ENCODE data around the gene FAXC. TPM values are rescaled to one million over a fixed set of nuclear protein-coding genes. Genes with fewer than 3 reads are reported as not detected.

Gene FAXC
- total and polyA plus RNA-seq, 2 of the 13 experiments (the other 11 are each of a cell fraction or from before 2014, with no cell fraction given) = 0.11 to 0.63 TPM

DNA sequence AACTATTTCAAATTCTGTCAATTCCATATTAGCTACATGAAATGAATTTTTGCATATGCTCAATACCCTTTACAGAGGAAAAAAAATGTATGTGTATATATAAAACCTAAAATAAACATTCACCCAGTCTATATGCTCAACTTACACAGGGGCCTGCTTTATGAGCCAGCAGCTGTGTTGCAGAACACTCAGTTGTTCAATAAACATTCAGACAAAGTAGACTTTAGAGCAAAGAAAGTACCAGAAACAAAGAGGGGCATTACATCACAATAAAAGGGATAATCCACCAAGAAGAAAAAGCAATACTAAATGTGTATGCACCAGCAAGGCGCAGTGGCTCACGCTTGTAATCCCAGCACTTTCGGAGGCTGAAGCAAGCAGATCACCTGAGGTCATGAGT lies 35.0 kb upstream of the FAXC start (continued):
- TF ChIP-seq ZNF646 (CRISPR knock-in tag; IDR thresholded peaks at IDR 0.05) (no peak), NFE2L2 (IDR thresholded peaks at IDR 0.05; ENCODE audit: low read length) (no peak)

- in situ Hi-C loops (cut with HindIII; ENCODE audit: extremely low pct_ligation_motif_present, low pct_unique_long_range_greater_than_20kb) = no loop called here
- no peak overlapping the region for H2AFZ ChIP-seq (ENCODE audit: low read length)
- H3K4me2 ChIP-seq (ENCODE audit: low read depth, low read length) = no peak overlapping the region
- BruUV-seq (replicated peaks) = no TSS peak
- ChIA-PET POLR2A (no interaction called here), CTCF (ENCODE audit: low intra/inter-chr PET ratio, low total read pairs) (no interaction called here)
- ATAC-seq (no peak), FAIRE-seq (no peak), DNase-seq (ENCODE audit: low spot score) (no peak)
- H4K20me1 ChIP-seq (ENCODE audit: insufficient read depth, low read length) = no peaks in the 10 kb centered on the region
- H3K4me3 ChIP-seq (replicated peaks in 1 of 3; ENCODE audit: insufficient read depth in 1 of 3, low read depth in 2 of 3, low read length in 3 of 3) = no peak overlapping the region
- no peaks in the 10 kb centered on the region for H3K36me3 ChIP-seq (replicated peaks in 1 of 2; ENCODE audit: control insufficient read depth in 1 of 2, insufficient read depth in 2 of 2, low read length in 2 of 2)
- no peaks in the 10 kb centered on the region for H3K9me3 ChIP-seq (ENCODE audit: low read length)
- no peaks in the 10 kb centered on the region for H3K4me1 ChIP-seq (ENCODE audit: insufficient read depth, low read length)
- intact Hi-C loops (cut with micrococcal nuclease; ENCODE audit: unreplicated experiment) = no loop called here
- TF ChIP-seq NFRKB (IDR thresholded peaks at IDR 0.05) (no peak), FOXA1 (IDR thresholded peaks at IDR 0.05) (no peak), FOXA1 (CRISPR knock-in tag; IDR thresholded peaks at IDR 0.05) (no peak)
- TF ChIP-seq, protein P1, sequence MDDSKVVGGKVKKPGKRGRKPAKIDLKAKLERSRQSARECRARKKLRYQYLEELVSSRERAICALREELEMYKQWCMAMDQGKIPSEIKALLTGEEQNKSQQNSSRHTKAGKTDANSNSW (CRISPR knock-in tag; IDR thresholded peaks at IDR 0.05; ENCODE audit: borderline replicate concordance) = no peak
- TF ChIP-seq, protein P2, sequence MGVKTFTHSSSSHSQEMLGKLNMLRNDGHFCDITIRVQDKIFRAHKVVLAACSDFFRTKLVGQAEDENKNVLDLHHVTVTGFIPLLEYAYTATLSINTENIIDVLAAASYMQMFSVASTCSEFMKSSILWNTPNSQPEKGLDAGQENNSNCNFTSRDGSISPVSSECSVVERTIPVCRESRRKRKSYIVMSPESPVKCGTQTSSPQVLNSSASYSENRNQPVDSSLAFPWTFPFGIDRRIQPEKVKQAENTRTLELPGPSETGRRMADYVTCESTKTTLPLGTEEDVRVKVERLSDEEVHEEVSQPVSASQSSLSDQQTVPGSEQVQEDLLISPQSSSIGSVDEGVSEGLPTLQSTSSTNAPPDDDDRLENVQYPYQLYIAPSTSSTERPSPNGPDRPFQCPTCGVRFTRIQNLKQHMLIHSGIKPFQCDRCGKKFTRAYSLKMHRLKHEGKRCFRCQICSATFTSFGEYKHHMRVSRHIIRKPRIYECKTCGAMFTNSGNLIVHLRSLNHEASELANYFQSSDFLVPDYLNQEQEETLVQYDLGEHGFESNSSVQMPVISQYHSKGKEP (CRISPR knock-in tag; IDR thresholded peaks at IDR 0.05) = no peak
- H3K9ac ChIP-seq (ENCODE audit: insufficient read depth, low read depth, low read length) = no peak overlapping the region
- H3K27me3 ChIP-seq (ENCODE audit: control insufficient read depth in 1 of 2, insufficient read depth in 2 of 2, low read length in 2 of 2) = no peaks in the 10 kb centered on the region
- H3K79me2 ChIP-seq (ENCODE audit: insufficient read depth, low read length) = no peaks in the 10 kb centered on the region
- no peak overlapping the region for H3K27ac ChIP-seq (ENCODE audit: extremely low read length, insufficient read depth, low read length)
Observed at GRCh38 chr6:99378636-99379035, 29.2 kb upstream of the FAXC start.
